Chondrocyte (in vitro differentiated cells): ENCODE measurements around the gene ITGBL1. TPM values are rescaled to one million over a fixed set of nuclear protein-coding genes. Genes with fewer than 3 reads are reported as not detected.

Source experiments
- DNase-seq: peaks from one replicate; pipeline ENCODE4 v3.0.0; 2021; ENCODE audit warnings: mixed read lengths, low spot score
- H3K27ac Mint-ChIP-seq: one replicate; pipeline ENCODE4 v1.8.0; 2021; ENCODE audit warnings: mild to moderate bottlenecking, moderate library complexity, mixed read lengths; ENCODE audit not compliant: unreplicated experiment
- H3K27me3 Mint-ChIP-seq: 2 replicates; pipeline ENCODE4 v1.8.0; 2021; ENCODE audit warnings: low read depth, mixed read lengths
- H3K36me3 Mint-ChIP-seq: 2 replicates; pipeline ENCODE4 v1.8.0; 2021; ENCODE audit warnings: low read depth, mixed read lengths
- H3K4me1 Mint-ChIP-seq: 2 replicates; pipeline ENCODE4 v1.8.0; 2021; ENCODE audit warnings: low read depth, mild to moderate bottlenecking, mixed read lengths
- H3K4me3 Mint-ChIP-seq: one replicate; pipeline ENCODE4 v1.8.0; 2021; ENCODE audit warnings: mild to moderate bottlenecking, moderate library complexity, mixed read lengths; ENCODE audit not compliant: unreplicated experiment
- H3K9me3 Mint-ChIP-seq: 2 replicates; pipeline ENCODE4 v1.8.0; 2021; ENCODE audit warnings: low read depth, mixed read lengths
- total RNA-seq: library from RNA; stranded (reverse); gene quantifications from 3 replicates; pipeline ENCODE4 v1.2.1, GENCODE V29; 2021
- TF ChIP-seq, protein P1 (sequence below): fragments of 200-600 bp; sonication (generic); IDR thresholded peaks from 2 replicates; pipeline ENCODE4 v1.5.0; 2021; ENCODE audit warnings: antibody characterized with exemption, mild to moderate bottlenecking, moderate library complexity

Gene ITGBL1
- total RNA-seq, 1 donor from 2014 or later, result 407 TPM

DNA sequence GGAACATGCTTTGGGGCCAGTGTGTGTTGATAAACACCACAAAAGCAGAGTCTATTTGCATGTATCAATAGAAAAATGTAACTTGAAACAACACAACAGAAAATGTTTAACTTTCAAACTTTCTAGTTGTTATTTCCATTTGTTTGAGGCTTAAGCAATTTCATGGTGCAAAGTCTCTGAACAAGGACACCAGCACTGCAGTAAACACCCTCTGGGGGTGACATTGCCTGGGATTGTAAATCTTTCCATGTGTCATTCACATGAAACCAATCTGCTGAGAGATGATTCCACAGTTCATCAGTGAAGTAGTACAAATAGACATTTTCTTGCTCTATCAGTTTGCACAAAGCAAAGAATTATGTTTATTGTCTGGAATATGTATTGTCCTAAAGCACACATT is 124.5 kb downstream of the ITGBL1 start:
- TF ChIP-seq, protein P1, sequence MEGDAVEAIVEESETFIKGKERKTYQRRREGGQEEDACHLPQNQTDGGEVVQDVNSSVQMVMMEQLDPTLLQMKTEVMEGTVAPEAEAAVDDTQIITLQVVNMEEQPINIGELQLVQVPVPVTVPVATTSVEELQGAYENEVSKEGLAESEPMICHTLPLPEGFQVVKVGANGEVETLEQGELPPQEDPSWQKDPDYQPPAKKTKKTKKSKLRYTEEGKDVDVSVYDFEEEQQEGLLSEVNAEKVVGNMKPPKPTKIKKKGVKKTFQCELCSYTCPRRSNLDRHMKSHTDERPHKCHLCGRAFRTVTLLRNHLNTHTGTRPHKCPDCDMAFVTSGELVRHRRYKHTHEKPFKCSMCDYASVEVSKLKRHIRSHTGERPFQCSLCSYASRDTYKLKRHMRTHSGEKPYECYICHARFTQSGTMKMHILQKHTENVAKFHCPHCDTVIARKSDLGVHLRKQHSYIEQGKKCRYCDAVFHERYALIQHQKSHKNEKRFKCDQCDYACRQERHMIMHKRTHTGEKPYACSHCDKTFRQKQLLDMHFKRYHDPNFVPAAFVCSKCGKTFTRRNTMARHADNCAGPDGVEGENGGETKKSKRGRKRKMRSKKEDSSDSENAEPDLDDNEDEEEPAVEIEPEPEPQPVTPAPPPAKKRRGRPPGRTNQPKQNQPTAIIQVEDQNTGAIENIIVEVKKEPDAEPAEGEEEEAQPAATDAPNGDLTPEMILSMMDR, result peak; percentile 29
- H3K27me3 Mint-ChIP-seq, result no peaks in the 10 kb centered on the region
- H3K36me3 Mint-ChIP-seq, result peaks cover 17% of the 10 kb centered on the region
- H3K4me3 Mint-ChIP-seq, result no peak overlapping the region
- peaks cover 71% of the 10 kb centered on the region for H3K4me1 Mint-ChIP-seq
- no peaks in the 10 kb centered on the region for H3K9me3 Mint-ChIP-seq
- H3K27ac Mint-ChIP-seq, result peak overlapping the region; percentile 76
- no peak for DNase-seq

DNA sequence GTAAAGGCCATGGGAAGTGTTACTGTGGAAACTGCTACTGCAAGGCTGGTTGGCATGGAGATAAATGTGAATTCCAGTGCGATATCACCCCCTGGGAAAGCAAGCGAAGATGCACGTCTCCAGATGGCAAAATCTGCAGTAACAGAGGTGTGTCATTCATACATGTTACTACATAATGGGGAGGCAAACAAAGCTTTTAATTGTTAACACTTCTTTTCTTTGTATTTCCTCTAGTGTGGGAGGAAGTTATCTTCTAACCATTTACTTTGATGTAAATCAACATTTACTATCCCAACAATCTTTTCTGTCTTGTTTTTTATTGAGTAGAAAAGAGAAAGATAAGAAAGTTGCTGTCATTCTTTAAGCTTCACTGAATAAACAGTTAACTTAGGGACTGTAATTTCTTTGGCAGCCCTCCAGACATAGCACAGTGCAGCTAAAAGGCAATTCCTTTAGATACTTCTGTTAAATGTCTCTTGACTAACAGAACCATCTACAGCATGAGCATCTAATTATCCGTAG is 126.9 kb downstream of the ITGBL1 start:
- Mint-ChIP-seq H3K4me1 (peaks cover 72% of the 10 kb centered on the region), H3K27ac (peak overlapping the region; percentile 92), H3K4me3 (no peak overlapping the region), H3K9me3 (no peaks in the 10 kb centered on the region), H3K36me3 (peaks cover 27% of the 10 kb centered on the region), H3K27me3 (no peaks in the 10 kb centered on the region)
- no peak for DNase-seq
- TF ChIP-seq, protein P1, result no peak

DNA sequence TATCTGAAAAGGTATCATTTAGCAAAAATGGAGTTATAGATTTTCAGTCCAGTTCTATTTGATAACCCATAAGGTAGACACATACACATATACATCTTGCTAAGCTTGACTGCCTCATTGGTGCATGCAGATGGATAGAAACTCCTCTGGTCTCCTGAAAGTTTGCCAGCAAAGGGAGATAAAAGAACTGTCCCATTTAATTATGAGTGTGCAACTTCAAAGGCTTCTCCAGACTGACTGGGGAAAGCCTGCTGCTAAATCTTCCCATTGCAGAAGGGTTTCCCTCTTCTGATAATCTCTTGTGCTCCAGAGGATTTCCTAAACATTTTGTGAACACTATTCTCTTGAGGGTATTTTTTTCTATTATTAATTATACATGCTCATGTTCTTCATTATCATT is 131.9 kb downstream of the ITGBL1 start:
- Mint-ChIP-seq H3K27me3 (no peaks in the 10 kb centered on the region), H3K27ac (peak overlapping the region; percentile 92), H3K4me3 (no peak overlapping the region), H3K4me1 (peaks cover 67% of the 10 kb centered on the region), H3K9me3 (peaks cover 8% of the 10 kb centered on the region), H3K36me3 (peaks cover 37% of the 10 kb centered on the region)
- TF ChIP-seq, protein P1, result no peak
- no peak for DNase-seq

DNA sequence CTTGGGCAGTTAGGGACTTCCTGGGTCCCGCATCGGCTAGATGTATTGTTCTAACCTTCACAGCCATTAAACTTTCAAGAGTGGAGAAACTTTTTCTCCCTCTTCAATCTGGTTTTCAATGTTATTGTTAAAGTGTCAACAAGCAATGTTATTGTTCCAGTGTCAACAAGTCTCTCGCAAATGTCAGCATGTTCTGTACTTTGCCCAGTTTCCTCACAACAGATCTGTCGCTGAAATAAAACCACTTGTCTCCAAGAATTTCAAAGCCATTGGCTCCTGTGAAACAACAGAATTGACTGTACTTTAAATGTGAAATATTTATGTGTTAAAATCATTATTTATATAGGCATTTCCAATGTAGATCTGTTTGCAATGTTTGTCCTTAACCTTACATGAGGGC is 138.0 kb downstream of the ITGBL1 start:
- Mint-ChIP-seq H3K4me3 (no peak overlapping the region), H3K27me3 (no peaks in the 10 kb centered on the region), H3K36me3 (peaks cover 39% of the 10 kb centered on the region), H3K4me1 (peaks cover 44% of the 10 kb centered on the region), H3K27ac (peak overlapping the region; percentile 51), H3K9me3 (peaks cover 6% of the 10 kb centered on the region)
- no peak for DNase-seq
- TF ChIP-seq, protein P1, result no peak

DNA sequence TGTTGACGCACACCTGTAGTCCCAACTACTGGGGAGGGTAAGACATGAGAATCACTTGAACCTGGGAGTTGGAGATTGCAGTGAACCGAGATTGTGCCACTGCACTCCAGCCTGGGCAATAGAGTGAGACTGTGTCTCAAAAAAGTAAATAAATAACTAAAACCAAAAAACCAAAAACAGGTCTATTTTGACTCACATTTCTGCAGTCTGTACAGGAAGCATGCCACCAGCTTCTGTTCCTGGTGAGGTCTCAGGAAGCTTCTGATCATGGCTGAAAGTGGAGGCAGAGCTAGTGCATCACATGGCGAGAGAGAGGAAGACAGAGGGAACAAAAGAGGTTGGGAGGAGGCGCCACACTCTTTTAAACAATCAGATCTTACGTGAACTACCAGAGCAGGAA is 142.5 kb downstream of the ITGBL1 start:
- Mint-ChIP-seq H3K27ac (no peak overlapping the region), H3K9me3 (peaks cover 4% of the 10 kb centered on the region), H3K36me3 (peaks cover 35% of the 10 kb centered on the region), H3K4me3 (no peak overlapping the region), H3K27me3 (no peaks in the 10 kb centered on the region), H3K4me1 (peaks cover 12% of the 10 kb centered on the region)
- DNase-seq, result no peak
- TF ChIP-seq, protein P1, result no peak
